Measurements from ENCODE around the gene DPP4. TPM values are rescaled to one million over a fixed set of nuclear protein-coding genes. Genes with fewer than 3 reads are reported as not detected.
"Not testable (repeated sequence)": the region's sequence is repeated elsewhere in the genome, so short reads cannot be mapped to it uniquely, and the experiment has no call there.

The DPP4 gene
- total RNA-seq, 1 donor from 2014 or later = 0.82 TPM

DNA sequence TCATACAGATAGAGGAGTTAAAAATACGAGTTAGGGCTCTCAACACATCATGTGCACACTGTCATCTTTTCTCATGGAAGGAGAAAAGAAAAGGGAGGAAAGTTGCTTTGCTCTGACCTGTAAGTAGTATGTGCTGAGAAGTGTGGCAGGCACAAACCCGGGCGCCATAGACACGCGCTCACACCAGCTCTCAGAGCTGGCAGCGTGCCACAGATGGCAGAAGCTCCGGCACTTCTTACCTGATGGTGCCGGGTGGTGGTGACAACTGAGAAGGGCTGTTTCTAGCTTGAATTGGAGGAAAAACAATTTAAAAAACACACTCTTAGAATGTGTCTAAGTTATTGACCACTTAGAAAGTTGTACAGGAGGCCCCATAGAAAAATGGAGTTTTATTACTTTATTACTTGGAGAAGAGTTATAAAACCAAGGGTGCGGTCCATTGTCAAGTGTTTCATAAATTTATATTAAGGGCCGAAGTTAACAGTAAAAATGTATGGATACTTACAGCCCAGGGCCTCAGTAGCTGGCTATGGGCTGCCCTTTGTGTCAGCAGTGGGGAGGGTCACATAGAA, 92.2 kb downstream of the DPP4 start:
- H3K36me3 Mint-ChIP-seq (ENCODE audit: low read depth) = no peaks in the 10 kb centered on the region

DNA sequence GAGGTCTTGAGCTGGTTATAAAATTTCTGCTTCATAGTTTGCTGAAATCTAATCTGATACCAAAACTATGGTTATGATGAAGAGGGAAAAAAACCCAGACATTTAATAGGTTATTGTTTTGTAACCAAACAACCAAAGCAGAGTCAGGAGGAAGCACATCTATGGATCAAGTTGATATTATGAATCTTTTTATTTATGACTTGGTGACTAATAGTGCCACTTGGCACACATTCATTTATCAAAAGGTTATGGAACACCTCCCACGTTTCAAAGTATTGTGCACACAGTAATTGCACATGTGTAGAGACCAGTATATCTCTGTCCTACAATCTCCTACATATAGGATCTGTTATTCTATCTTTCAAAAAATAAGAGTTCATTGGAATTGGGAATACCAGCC, 93.0 kb downstream of the DPP4 start:
- Mint-ChIP-seq H3K36me3 (ENCODE audit: low read depth) (no peaks in the 10 kb centered on the region), H3K4me1 (no peaks in the 10 kb centered on the region), H3K27me3 (ENCODE audit: low read depth) (no peaks in the 10 kb centered on the region), H3K27ac (ENCODE audit: unreplicated experiment) (no peak overlapping the region), H3K9me3 (no peaks in the 10 kb centered on the region), H3K4me3 (no peak overlapping the region)
- TF ChIP-seq, protein P1, sequence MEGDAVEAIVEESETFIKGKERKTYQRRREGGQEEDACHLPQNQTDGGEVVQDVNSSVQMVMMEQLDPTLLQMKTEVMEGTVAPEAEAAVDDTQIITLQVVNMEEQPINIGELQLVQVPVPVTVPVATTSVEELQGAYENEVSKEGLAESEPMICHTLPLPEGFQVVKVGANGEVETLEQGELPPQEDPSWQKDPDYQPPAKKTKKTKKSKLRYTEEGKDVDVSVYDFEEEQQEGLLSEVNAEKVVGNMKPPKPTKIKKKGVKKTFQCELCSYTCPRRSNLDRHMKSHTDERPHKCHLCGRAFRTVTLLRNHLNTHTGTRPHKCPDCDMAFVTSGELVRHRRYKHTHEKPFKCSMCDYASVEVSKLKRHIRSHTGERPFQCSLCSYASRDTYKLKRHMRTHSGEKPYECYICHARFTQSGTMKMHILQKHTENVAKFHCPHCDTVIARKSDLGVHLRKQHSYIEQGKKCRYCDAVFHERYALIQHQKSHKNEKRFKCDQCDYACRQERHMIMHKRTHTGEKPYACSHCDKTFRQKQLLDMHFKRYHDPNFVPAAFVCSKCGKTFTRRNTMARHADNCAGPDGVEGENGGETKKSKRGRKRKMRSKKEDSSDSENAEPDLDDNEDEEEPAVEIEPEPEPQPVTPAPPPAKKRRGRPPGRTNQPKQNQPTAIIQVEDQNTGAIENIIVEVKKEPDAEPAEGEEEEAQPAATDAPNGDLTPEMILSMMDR (conservative IDR thresholded peaks at IDR 0.05) = no peak
- no peak for DNase-seq (ENCODE audit: low read depth, low spot score)

More for the DNA sequence above, 92.2 kb downstream of the DPP4 start:
- Mint-ChIP-seq H3K9me3 (no peaks in the 10 kb centered on the region), H3K4me1 (no peaks in the 10 kb centered on the region), H3K27me3 (ENCODE audit: low read depth) (no peaks in the 10 kb centered on the region), H3K4me3 (no peak overlapping the region), H3K27ac (ENCODE audit: unreplicated experiment) (no peak overlapping the region)
- TF ChIP-seq, protein P1 (conservative IDR thresholded peaks at IDR 0.05) = no peak
- no peak for DNase-seq (ENCODE audit: low read depth, low spot score)

DNA sequence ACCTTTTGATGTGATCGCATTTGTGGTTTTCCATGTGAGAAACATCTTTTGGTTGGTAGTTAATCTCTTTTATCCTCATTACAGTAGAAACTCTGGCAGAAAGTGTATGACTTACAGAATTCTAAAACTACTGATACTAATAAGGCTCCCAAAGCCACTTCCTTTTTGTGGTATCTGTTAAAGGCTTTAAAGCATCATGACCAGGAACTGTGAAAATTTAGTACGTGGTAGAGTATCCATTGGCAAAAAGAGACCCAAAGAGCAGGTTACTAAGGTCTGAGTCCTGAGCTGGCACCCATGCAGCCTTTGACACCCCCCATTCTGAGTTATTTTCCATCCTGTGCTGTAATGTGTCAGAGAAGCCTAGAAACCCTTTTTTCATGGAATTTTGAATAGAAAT, 94.5 kb downstream of the DPP4 start:
- no peaks in the 10 kb centered on the region for H3K36me3 Mint-ChIP-seq (ENCODE audit: low read depth)
- H3K27me3 Mint-ChIP-seq (ENCODE audit: low read depth) = no peaks in the 10 kb centered on the region
- TF ChIP-seq, protein P1 (conservative IDR thresholded peaks at IDR 0.05) = no peak
- H3K4me3 Mint-ChIP-seq = no peak overlapping the region
- H3K4me1 Mint-ChIP-seq = no peaks in the 10 kb centered on the region
- no peak overlapping the region for H3K27ac Mint-ChIP-seq (ENCODE audit: unreplicated experiment)
- no peaks in the 10 kb centered on the region for H3K9me3 Mint-ChIP-seq
- no peak for DNase-seq (ENCODE audit: low read depth, low spot score)

DNA sequence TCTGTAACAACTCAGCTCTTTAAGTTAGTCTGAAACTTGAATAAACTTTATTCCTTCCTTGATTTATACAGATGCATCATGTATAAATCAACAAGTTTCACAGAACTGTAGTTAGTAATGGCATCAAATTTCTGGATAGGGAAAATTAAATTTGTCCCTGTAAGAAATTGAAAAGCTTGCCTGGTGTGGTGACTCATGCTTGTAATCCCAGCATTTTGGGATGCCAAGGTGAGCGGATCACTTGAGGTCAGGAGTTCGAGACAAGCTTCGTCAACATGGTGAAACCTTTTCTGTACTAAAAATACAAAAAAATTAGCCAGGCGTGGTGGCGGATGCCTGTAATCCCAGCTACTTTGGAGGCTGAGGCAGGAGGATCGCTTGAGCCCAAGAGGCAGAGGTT, 96.1 kb downstream of the DPP4 start:
- not testable (repeated sequence) for H3K9me3 Mint-ChIP-seq; DNase-seq (ENCODE audit: low read depth, low spot score); H3K36me3 Mint-ChIP-seq (ENCODE audit: low read depth); H3K27ac Mint-ChIP-seq (ENCODE audit: unreplicated experiment); H3K4me3 Mint-ChIP-seq; H3K4me1 Mint-ChIP-seq; H3K27me3 Mint-ChIP-seq (ENCODE audit: low read depth)

DNA sequence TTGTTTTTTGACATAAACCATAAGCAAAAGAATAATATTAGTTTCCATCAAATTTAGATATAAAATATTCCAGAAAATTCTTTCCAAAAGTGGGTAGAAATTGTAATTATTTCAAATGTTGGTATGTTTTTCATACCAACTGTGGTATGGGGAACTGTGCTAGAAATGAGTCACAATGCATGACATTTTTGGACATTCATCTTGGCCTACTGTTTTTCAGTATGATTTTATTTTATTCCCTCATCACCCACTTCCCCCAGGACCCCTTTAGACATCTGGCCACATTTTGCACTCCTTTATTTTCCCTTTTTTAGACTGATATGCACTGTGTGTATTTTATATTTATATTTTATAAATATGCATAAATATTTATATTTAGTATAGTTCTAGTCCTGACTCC, 97.1 kb downstream of the DPP4 start:
- no peak overlapping the region for H3K27ac Mint-ChIP-seq (ENCODE audit: unreplicated experiment)
- no peaks in the 10 kb centered on the region for H3K27me3 Mint-ChIP-seq (ENCODE audit: low read depth)
- DNase-seq (ENCODE audit: low read depth, low spot score) = no peak
- TF ChIP-seq, protein P1 (conservative IDR thresholded peaks at IDR 0.05) = no peak
- no peaks in the 10 kb centered on the region for H3K9me3 Mint-ChIP-seq
- no peaks in the 10 kb centered on the region for H3K36me3 Mint-ChIP-seq (ENCODE audit: low read depth)
- no peak overlapping the region for H3K4me3 Mint-ChIP-seq
- peaks cover 4% of the 10 kb centered on the region for H3K4me1 Mint-ChIP-seq

DNA sequence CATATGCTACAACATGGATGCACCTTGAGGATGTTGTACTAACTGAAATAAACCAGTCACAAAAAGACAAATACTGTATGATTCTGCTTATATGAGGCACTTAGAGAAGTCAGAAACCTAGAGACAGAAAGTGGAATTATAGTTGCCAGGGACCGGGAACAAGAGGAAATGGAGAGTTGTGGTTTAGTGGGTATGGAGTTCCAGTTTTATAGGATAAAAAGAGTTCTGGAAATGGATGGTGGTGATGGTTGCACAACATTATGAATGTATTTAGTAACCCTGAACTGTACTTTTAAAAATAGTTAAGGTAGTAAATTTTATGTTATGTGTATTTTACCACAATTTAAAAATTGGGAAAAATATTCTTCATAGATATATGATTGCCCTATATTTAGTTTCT, 97.7 kb downstream of the DPP4 start:
- H3K36me3 Mint-ChIP-seq (ENCODE audit: low read depth) = no peaks in the 10 kb centered on the region
- no peak overlapping the region for H3K27ac Mint-ChIP-seq (ENCODE audit: unreplicated experiment)
- no peaks in the 10 kb centered on the region for H3K27me3 Mint-ChIP-seq (ENCODE audit: low read depth)
- DNase-seq (ENCODE audit: low read depth, low spot score) = no peak
- H3K9me3 Mint-ChIP-seq = no peaks in the 10 kb centered on the region
- H3K4me1 Mint-ChIP-seq = peaks cover 4% of the 10 kb centered on the region
- TF ChIP-seq, protein P1 (conservative IDR thresholded peaks at IDR 0.05) = no peak
- no peak overlapping the region for H3K4me3 Mint-ChIP-seq

Data from neural crest cell (in vitro differentiated cells).